HepG2 (cell line): ENCODE results near the gene RREB1. TPM values are rescaled to one million over a fixed set of nuclear protein-coding genes. Genes with fewer than 3 reads are reported as not detected.
A peak's percentile ranks its signal among the peaks of the same experiment; 100 is the strongest.

Experiments
- FOXP1 ChIP-seq, 2 experiments: fragments of 450-650 bp in 1 of 2; IDR thresholded peaks; 2 replicates each; pipeline ENCODE4 v1.6.1; 2017 to 2018; ENCODE audit warnings: antibody characterized with exemption in 1 of 2
- ISX ChIP-seq: sonication (generic); formaldehyde crosslinking; conservative IDR thresholded peaks from 2 replicates; pipeline ENCODE4 v1.5.0; 2020; ENCODE audit warnings: missing genetic modification reagents
- ZBTB7A ChIP-seq: sonication (generic); formaldehyde crosslinking; IDR thresholded peaks from 2 replicates; pipeline ENCODE4 v1.8.0; 2022; ENCODE audit warnings: mild to moderate bottlenecking, missing genetic modification reagents
- ZNF562 ChIP-seq: sonication (generic); formaldehyde crosslinking; IDR thresholded peaks from 2 replicates; pipeline ENCODE4 v1.8.0; 2022; ENCODE audit warnings: missing genetic modification reagents, borderline replicate concordance
- ZNF660 ChIP-seq: sonication (generic); formaldehyde crosslinking; IDR thresholded peaks from 2 replicates; pipeline ENCODE4 v1.5.1; 2020; ENCODE audit warnings: mild to moderate bottlenecking, low read depth, missing genetic modification reagents, borderline replicate concordance
- ZNF720 ChIP-seq: sonication (generic); formaldehyde crosslinking; IDR thresholded peaks from 2 replicates; pipeline ENCODE4 v1.4.0; 2020; ENCODE audit warnings: missing genetic modification reagents
- ZNF776 ChIP-seq: sonication (generic); formaldehyde crosslinking; IDR thresholded peaks from 2 replicates; pipeline ENCODE4 v1.4.0; 2020; ENCODE audit warnings: mild to moderate bottlenecking, missing genetic modification reagents
- polyA plus RNA-seq, 8 experiments: library from polyadenylated mRNA; depleted of rRNA in 3 of 8; stranded (reverse) in 7 of 8; unstranded in 1 of 8; fragments of >200 nt; fragmentation: Illumina TruSeq in 4 of 8; extraction: Trizol in 4 of 8; gene quantifications; 2 replicates each; pipeline versions ENCODE4 v1.2.1 to v1.2.3, GENCODE V29; 2011 to 2016; ENCODE audit warnings: low read depth in 4 of 8, missing spikeins in 1 of 8, mixed read lengths in 1 of 8; ENCODE audit not compliant: insufficient read depth in 1 of 8
- total RNA-seq, 5 experiments: library from RNA; depleted of rRNA; stranded (reverse); fragments of >200 nt; fragmentation: Illumina TruSeq; extraction: Trizol; gene quantifications; 2 replicates each; pipeline ENCODE4 v1.2.3, GENCODE V29; 2016; ENCODE audit warnings: low read depth in 1 of 5
- TF ChIP-seq, protein P1 (sequence below): sonication (generic); formaldehyde crosslinking; IDR thresholded peaks from 2 replicates; pipeline ENCODE4 v1.4.0; 2020; ENCODE audit warnings: missing genetic modification reagents, borderline replicate concordance
- TF ChIP-seq, protein P2 (sequence below): sonication (generic); formaldehyde crosslinking; IDR thresholded peaks from 2 replicates; pipeline ENCODE4 v1.8.1; 2022; ENCODE audit warnings: low read depth, mild to moderate bottlenecking, missing genetic modification reagents
- TF ChIP-seq, protein P3 (sequence below): IDR thresholded peaks from 2 replicates; pipeline ENCODE4 v1.6.1; 2016; ENCODE audit warnings: mild to moderate bottlenecking, missing biosample characterization, missing genetic modification reagents
- TF ChIP-seq, protein P4 (sequence below): sonication (generic); formaldehyde crosslinking; IDR thresholded peaks from 2 replicates; pipeline ENCODE4 v1.5.1; 2020; ENCODE audit warnings: mild to moderate bottlenecking, missing genetic modification reagents, moderate library complexity
- TF ChIP-seq, protein P5 (sequence below): IDR thresholded peaks from 2 replicates; pipeline ENCODE4 v1.6.1; 2016; ENCODE audit warnings: low read depth, control low read depth
- TF ChIP-seq, protein P6 (sequence below): sonication (generic); formaldehyde crosslinking; IDR thresholded peaks from 2 replicates; pipeline ENCODE4 v1.5.0; 2020; ENCODE audit warnings: mild to moderate bottlenecking, missing genetic modification reagents, borderline replicate concordance
- TF ChIP-seq, protein P7 (sequence below): sonication (generic); formaldehyde crosslinking; IDR thresholded peaks from 2 replicates; pipeline ENCODE4 v1.4.0; 2020; ENCODE audit warnings: missing genetic modification reagents

Gene RREB1
- total and polyA plus RNA-seq, 2 of the 13 experiments (the other 11 are each of a cell fraction or from before 2014, with no cell fraction given): 6.1 to 23.2 TPM

DNA sequence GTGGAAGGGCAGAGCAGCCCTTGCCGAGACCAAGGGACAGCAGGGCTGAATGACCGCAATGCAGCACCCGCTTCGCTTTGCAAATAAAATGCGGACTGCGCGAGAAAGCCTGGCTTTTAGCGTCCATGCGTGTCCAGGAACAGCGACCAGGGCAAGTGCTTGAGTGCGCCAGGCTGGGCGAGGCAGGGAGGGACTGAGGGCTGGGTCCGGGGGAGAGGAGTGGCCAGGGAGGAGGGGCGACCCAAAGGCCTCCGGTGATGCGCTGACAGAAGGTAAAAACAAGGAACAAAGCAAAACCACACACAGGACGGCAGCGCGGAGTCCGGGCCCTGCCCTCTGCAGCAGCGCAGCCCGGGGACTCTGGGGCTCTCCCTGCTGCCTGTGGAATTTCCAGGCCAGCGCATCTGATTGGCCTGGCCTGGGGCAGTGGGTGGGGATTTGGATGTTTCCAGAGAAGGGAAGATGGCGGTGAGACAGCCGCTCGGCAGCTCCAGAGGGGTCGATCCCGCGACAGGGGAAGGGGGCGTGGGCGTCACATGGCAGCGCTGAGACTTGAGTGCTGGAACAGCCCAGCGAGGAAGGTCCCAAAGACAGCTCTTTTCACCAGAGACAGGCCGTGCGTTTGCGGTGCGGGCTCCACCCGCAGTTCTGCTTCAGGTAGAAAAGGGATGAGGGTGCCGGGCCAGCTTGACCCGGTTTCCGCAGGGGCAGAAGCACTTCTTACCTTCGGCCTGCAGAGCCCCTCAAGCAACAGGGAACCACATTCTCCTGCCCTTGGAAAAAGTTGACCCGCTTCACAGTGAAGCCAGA is 153.5 kb downstream of the RREB1 start (continued):
- TF ChIP-seq, protein P1, sequence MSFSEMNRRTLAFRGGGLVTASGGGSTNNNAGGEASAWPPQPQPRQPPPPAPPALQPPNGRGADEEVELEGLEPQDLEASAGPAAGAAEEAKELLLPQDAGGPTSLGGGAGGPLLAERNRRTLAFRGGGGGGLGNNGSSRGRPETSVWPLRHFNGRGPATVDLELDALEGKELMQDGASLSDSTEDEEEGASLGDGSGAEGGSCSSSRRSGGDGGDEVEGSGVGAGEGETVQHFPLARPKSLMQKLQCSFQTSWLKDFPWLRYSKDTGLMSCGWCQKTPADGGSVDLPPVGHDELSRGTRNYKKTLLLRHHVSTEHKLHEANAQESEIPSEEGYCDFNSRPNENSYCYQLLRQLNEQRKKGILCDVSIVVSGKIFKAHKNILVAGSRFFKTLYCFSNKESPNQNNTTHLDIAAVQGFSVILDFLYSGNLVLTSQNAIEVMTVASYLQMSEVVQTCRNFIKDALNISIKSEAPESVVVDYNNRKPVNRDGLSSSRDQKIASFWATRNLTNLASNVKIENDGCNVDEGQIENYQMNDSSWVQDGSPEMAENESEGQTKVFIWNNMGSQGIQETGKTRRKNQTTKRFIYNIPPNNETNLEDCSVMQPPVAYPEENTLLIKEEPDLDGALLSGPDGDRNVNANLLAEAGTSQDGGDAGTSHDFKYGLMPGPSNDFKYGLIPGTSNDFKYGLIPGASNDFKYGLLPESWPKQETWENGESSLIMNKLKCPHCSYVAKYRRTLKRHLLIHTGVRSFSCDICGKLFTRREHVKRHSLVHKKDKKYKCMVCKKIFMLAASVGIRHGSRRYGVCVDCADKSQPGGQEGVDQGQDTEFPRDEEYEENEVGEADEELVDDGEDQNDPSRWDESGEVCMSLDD: no peak
- TF ChIP-seq FOXP1 (IDR thresholded peaks at IDR 0.05): no peak
- peak; percentile 49; the same call in 1 of the 2 replicates for TF ChIP-seq FOXP1 (CRISPR knock-in tag; IDR thresholded peaks at IDR 0.05)
- TF ChIP-seq ZNF562 (CRISPR knock-in tag): no peak
- TF ChIP-seq, protein P2, sequence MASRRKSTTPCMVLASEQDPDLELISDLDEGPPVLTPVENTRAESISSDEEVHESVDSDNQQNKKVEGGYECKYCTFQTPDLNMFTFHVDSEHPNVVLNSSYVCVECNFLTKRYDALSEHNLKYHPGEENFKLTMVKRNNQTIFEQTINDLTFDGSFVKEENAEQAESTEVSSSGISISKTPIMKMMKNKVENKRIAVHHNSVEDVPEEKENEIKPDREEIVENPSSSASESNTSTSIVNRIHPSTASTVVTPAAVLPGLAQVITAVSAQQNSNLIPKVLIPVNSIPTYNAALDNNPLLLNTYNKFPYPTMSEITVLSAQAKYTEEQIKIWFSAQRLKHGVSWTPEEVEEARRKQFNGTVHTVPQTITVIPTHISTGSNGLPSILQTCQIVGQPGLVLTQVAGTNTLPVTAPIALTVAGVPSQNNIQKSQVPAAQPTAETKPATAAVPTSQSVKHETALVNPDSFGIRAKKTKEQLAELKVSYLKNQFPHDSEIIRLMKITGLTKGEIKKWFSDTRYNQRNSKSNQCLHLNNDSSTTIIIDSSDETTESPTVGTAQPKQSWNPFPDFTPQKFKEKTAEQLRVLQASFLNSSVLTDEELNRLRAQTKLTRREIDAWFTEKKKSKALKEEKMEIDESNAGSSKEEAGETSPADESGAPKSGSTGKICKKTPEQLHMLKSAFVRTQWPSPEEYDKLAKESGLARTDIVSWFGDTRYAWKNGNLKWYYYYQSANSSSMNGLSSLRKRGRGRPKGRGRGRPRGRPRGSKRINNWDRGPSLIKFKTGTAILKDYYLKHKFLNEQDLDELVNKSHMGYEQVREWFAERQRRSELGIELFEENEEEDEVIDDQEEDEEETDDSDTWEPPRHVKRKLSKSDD: peak; percentile 95
- TF ChIP-seq, protein P3, sequence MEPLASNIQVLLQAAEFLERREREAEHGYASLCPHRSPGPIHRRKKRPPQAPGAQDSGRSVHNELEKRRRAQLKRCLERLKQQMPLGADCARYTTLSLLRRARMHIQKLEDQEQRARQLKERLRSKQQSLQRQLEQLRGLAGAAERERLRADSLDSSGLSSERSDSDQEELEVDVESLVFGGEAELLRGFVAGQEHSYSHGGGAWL: peak; percentile 82
- TF ChIP-seq, protein P4, sequence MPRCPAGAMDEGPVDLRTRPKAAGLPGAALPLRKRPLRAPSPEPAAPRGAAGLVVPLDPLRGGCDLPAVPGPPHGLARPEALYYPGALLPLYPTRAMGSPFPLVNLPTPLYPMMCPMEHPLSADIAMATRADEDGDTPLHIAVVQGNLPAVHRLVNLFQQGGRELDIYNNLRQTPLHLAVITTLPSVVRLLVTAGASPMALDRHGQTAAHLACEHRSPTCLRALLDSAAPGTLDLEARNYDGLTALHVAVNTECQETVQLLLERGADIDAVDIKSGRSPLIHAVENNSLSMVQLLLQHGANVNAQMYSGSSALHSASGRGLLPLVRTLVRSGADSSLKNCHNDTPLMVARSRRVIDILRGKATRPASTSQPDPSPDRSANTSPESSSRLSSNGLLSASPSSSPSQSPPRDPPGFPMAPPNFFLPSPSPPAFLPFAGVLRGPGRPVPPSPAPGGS (CRISPR knock-in tag): peak; percentile 85; the same call in 1 of the 2 replicates
- TF ChIP-seq, protein P5, sequence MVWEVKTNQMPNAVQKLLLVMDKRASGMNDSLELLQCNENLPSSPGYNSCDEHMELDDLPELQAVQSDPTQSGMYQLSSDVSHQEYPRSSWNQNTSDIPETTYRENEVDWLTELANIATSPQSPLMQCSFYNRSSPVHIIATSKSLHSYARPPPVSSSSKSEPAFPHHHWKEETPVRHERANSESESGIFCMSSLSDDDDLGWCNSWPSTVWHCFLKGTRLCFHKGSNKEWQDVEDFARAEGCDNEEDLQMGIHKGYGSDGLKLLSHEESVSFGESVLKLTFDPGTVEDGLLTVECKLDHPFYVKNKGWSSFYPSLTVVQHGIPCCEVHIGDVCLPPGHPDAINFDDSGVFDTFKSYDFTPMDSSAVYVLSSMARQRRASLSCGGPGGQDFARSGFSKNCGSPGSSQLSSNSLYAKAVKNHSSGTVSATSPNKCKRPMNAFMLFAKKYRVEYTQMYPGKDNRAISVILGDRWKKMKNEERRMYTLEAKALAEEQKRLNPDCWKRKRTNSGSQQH: peak; percentile 65; the same call in 1 of the 2 replicates
- TF ChIP-seq, protein P6, sequence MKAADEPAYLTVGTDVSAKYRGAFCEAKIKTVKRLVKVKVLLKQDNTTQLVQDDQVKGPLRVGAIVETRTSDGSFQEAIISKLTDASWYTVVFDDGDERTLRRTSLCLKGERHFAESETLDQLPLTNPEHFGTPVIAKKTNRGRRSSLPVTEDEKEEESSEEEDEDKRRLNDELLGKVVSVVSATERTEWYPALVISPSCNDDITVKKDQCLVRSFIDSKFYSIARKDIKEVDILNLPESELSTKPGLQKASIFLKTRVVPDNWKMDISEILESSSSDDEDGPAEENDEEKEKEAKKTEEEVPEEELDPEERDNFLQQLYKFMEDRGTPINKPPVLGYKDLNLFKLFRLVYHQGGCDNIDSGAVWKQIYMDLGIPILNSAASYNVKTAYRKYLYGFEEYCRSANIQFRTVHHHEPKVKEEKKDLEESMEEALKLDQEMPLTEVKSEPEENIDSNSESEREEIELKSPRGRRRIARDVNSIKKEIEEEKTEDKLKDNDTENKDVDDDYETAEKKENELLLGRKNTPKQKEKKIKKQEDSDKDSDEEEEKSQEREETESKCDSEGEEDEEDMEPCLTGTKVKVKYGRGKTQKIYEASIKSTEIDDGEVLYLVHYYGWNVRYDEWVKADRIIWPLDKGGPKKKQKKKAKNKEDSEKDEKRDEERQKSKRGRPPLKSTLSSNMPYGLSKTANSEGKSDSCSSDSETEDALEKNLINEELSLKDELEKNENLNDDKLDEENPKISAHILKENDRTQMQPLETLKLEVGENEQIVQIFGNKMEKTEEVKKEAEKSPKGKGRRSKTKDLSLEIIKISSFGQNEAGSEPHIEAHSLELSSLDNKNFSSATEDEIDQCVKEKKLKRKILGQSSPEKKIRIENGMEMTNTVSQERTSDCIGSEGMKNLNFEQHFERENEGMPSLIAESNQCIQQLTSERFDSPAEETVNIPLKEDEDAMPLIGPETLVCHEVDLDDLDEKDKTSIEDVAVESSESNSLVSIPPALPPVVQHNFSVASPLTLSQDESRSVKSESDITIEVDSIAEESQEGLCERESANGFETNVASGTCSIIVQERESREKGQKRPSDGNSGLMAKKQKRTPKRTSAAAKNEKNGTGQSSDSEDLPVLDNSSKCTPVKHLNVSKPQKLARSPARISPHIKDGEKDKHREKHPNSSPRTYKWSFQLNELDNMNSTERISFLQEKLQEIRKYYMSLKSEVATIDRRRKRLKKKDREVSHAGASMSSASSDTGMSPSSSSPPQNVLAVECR: peak; percentile 88
- TF ChIP-seq ZNF660 (CRISPR knock-in tag): no peak
- no peak for TF ChIP-seq ISX
- peak; percentile 77 for TF ChIP-seq ZNF776 (CRISPR knock-in tag)
- TF ChIP-seq ZNF720: no peak
- TF ChIP-seq ZBTB7A (CRISPR knock-in tag): peak; percentile 88
- TF ChIP-seq, protein P7, sequence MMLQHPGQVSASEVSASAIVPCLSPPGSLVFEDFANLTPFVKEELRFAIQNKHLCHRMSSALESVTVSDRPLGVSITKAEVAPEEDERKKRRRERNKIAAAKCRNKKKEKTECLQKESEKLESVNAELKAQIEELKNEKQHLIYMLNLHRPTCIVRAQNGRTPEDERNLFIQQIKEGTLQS: no peak
